Gastroesophageal sphincter (tissue), 4 donors: ENCODE measurements around the gene FXR1. TPM values are rescaled to one million over a fixed set of nuclear protein-coding genes. Genes with fewer than 3 reads are reported as not detected.
"Not testable (repeated sequence)": the region's sequence is repeated elsewhere in the genome, so short reads cannot be mapped to it uniquely, and the experiment has no call there.

Source experiments
- ATAC-seq: fragments of 150-250 bp; one replicate; pipeline ENCODE4 v1.9.1; 2016; ENCODE audit warnings: mild to moderate bottlenecking, moderate library complexity
- H3K27ac ChIP-seq, 4 donors: fragments of 200-600 bp; sonication (generic) in 3 of 4; 1 replicate in 3 of 4; 2 replicates in 1 of 4; pipeline ENCODE4 v1.5.1; 2016 to 2019
- H3K27me3 ChIP-seq: fragments of 200-600 bp; sonication (generic); one replicate; pipeline ENCODE4 v1.5.1; 2019
- H3K36me3 ChIP-seq, 2 donors: fragments of 200-600 bp; sonication (generic); one replicate each; pipeline ENCODE4 v1.5.1; 2019; ENCODE audit warnings: control low read depth in 1 of 2
- H3K4me1 ChIP-seq, 3 donors: fragments of 200-600 bp; sonication (generic); 1 replicate in 2 of 3; 2 replicates in 1 of 3; pipeline ENCODE4 v1.5.1; 2016 to 2019; ENCODE audit warnings: control low read depth in 2 of 3
- H3K4me3 ChIP-seq, 2 donors: fragments of 200-600 bp; sonication (generic); one replicate each; pipeline ENCODE4 v1.5.1; 2019; ENCODE audit warnings: mild to moderate bottlenecking in 1 of 2, moderate library complexity in 1 of 2
- H3K9me3 ChIP-seq, 3 donors: fragments of 200-600 bp; sonication (generic); one replicate each; pipeline ENCODE4 v1.5.1; 2017 to 2019; ENCODE audit warnings: control low read depth in 2 of 3
- CTCF ChIP-seq, 4 experiments: fragments of 200-600 bp in 2 of 4; fragments of 450-650 bp in 2 of 4; sonication (generic) in 1 of 4; IDR thresholded peaks; one replicate each; pipeline ENCODE4 v1.5.1; 2017 to 2019; ENCODE audit warnings: antibody characterized with exemption in 4 of 4, mild to moderate bottlenecking in 2 of 4, moderate library complexity in 2 of 4
- EP300 ChIP-seq: sonication (generic); formaldehyde crosslinking; IDR thresholded peaks from one replicate; pipeline ENCODE4 v1.6.1; 2017; ENCODE audit warnings: antibody characterized with exemption, mild to moderate bottlenecking
- POLR2A ChIP-seq, 2 donors: fragments of 450-650 bp; IDR thresholded peaks; one replicate each; pipeline ENCODE4 v1.6.1; 2017; ENCODE audit warnings: antibody characterized with exemption in 2 of 2, mild to moderate bottlenecking in 2 of 2, moderate library complexity in 1 of 2
- POLR2AphosphoS5 ChIP-seq: sonication (generic); formaldehyde crosslinking; IDR thresholded peaks from one replicate; pipeline ENCODE4 v1.6.1; 2017; ENCODE audit warnings: antibody characterized with exemption
- WGBS, 2 donors: methylation state at CpG; one replicate each; pipeline ENCODE4 v1.1.5; 2018; ENCODE audit warnings: low coverage in 1 of 2; 5-methylcytosine and 5-hydroxymethylcytosine counted together
- total RNA-seq, 4 donors: library from RNA; depleted of rRNA; stranded (reverse); fragments of >200 nt; gene quantifications; one replicate each; pipeline ENCODE4 v1.1.0, GENCODE V29; 2016

Gene FXR1
- total RNA-seq, 4 donors from 2014 or later = 129 to 199 (median 170) TPM

- Histone ChIP-seq H3K27ac (no peak overlapping the region), H3K4me1 (no peaks in the 10 kb centered on the region), H3K9me3 (peaks cover 0 to 10% (median 0%) of the 10 kb centered on the region in 3 donors), H3K4me3 (no peak overlapping the region), H3K36me3 (no peaks in the 10 kb centered on the region), H3K27me3 (no peaks in the 10 kb centered on the region)
- TF ChIP-seq CTCF (IDR thresholded peaks at IDR 0.05) (no peak), POLR2AphosphoS5 (no peak), POLR2A (IDR thresholded peaks at IDR 0.05) (no peak), EP300 (no peak)
- WGBS, 2 donors = 87% methylated on average over 2 of the region's 2 CpGs; no CpG with 5 or more reads in 1 of the 2 donors
- no peak for ATAC-seq
Measured at GRCh38 chr3:180996415-180996932, 84.0 kb downstream of the FXR1 start.

- H3K27ac ChIP-seq, ATAC-seq, H3K4me1 ChIP-seq, H3K4me3 ChIP-seq, H3K36me3 ChIP-seq, H3K27me3 ChIP-seq: not testable (repeated sequence)
- WGBS, 2 donors = 88 to 97% methylated on average over 4 of the region's 4 CpGs
- H3K9me3 ChIP-seq = peaks cover 0 to 26% (median 0%) of the 10 kb centered on the region in 3 donors
Measured at GRCh38 chr3:181002331-181002730, 89.9 kb downstream of the FXR1 start.

- H3K9me3 ChIP-seq = peaks cover 0 to 26% (median 0%) of the 10 kb centered on the region in 3 donors
- not testable (repeated sequence) for H3K27ac ChIP-seq, ATAC-seq, H3K4me3 ChIP-seq, H3K4me1 ChIP-seq, H3K36me3 ChIP-seq, H3K27me3 ChIP-seq
- 50% methylated on average over 2 of the region's 2 CpGs; no CpG with 5 or more reads in 1 of the 2 donors for WGBS, 2 donors
Measured at GRCh38 chr3:181003469-181003868, 91.0 kb downstream of the FXR1 start.

- no peaks in the 10 kb centered on the region for H3K4me1 ChIP-seq
- no peak overlapping the region for H3K27ac ChIP-seq
- H3K27me3 ChIP-seq = no peaks in the 10 kb centered on the region
- no peak overlapping the region for H3K4me3 ChIP-seq
- peaks cover 0 to 15% (median 0%) of the 10 kb centered on the region in 3 donors for H3K9me3 ChIP-seq
- 85 to 88% methylated on average over 4 to 7 of the region's 7 CpGs for WGBS, 2 donors
- no peak for TF ChIP-seq POLR2A (IDR thresholded peaks at IDR 0.05)
- TF ChIP-seq CTCF (IDR thresholded peaks at IDR 0.05) = no peak
- no peak for TF ChIP-seq POLR2AphosphoS5
- TF ChIP-seq EP300 = no peak
- H3K36me3 ChIP-seq = no peaks in the 10 kb centered on the region
- no peak for ATAC-seq
Measured at GRCh38 chr3:181006541-181006940, 94.1 kb downstream of the FXR1 start.

GRCh38 chr3:181007262-181007661 is 94.8 kb downstream of the FXR1 start:
- TF ChIP-seq POLR2AphosphoS5 (no peak), CTCF (IDR thresholded peaks at IDR 0.05) (no peak), POLR2A (IDR thresholded peaks at IDR 0.05) (no peak), EP300 (no peak)
- H3K9me3 ChIP-seq = peaks cover 0 to 8% (median 0%) of the 10 kb centered on the region in 3 donors
- no peaks in the 10 kb centered on the region for H3K4me1 ChIP-seq
- no peak for ATAC-seq
- H3K4me3 ChIP-seq = no peak overlapping the region
- H3K27me3 ChIP-seq = no peaks in the 10 kb centered on the region
- 97 to 100% methylated on average over 1 to 3 of the region's 3 CpGs for WGBS, 2 donors
- no peaks in the 10 kb centered on the region for H3K36me3 ChIP-seq
- H3K27ac ChIP-seq = no peak overlapping the region

GRCh38 chr3:181008796-181009195 is 96.3 kb downstream of the FXR1 start:
- ATAC-seq = no peak
- Histone ChIP-seq H3K4me3 (no peak overlapping the region), H3K27me3 (no peaks in the 10 kb centered on the region), H3K9me3 (no peaks in the 10 kb centered on the region), H3K4me1 (no peaks in the 10 kb centered on the region), H3K27ac (no peak overlapping the region), H3K36me3 (no peaks in the 10 kb centered on the region)
- 53% methylated on average over 1 of the region's 1 CpG; no CpG with 5 or more reads in 1 of the 2 donors for WGBS, 2 donors
- TF ChIP-seq CTCF (IDR thresholded peaks at IDR 0.05) (no peak), POLR2A (IDR thresholded peaks at IDR 0.05) (no peak), POLR2AphosphoS5 (no peak), EP300 (no peak)
